ENCODE results near the gene RBMS3.

The RBMS3 gene

GRCh38 chr3:29952431-29952830 lies 671.6 kb downstream of the RBMS3 start:
- no peak overlapping the region for H3K27ac ChIP-seq (ENCODE audit: low read depth, low read length)
- H3K4me3 ChIP-seq (ENCODE audit: low read depth in 1 of 2, low read length in 2 of 2) = no peak overlapping the region
- no peaks in the 10 kb centered on the region for H3K9me3 ChIP-seq (ENCODE audit: low read length)
- no peaks in the 10 kb centered on the region for H3K27me3 ChIP-seq (ENCODE audit: control insufficient read depth in 1 of 2, insufficient read depth in 2 of 2, low read length in 2 of 2)
- no peak overlapping the region for H3K9ac ChIP-seq (ENCODE audit: low read length)
- H3K4me1 ChIP-seq (ENCODE audit: insufficient read depth, low read length) = no peaks in the 10 kb centered on the region
- no peaks in the 10 kb centered on the region for H3K36me3 ChIP-seq (ENCODE audit: insufficient read depth, low read length)

GRCh38 chr3:29955413-29955812 lies 674.5 kb downstream of the RBMS3 start:
- Histone ChIP-seq H3K9me3 (ENCODE audit: low read length) (no peaks in the 10 kb centered on the region), H3K27ac (ENCODE audit: low read depth, low read length) (no peak overlapping the region), H3K4me3 (ENCODE audit: low read depth in 1 of 2, low read length in 2 of 2) (no peak overlapping the region), H3K27me3 (ENCODE audit: control insufficient read depth in 1 of 2, insufficient read depth in 2 of 2, low read length in 2 of 2) (no peaks in the 10 kb centered on the region), H3K36me3 (ENCODE audit: insufficient read depth, low read length) (no peaks in the 10 kb centered on the region), H3K9ac (ENCODE audit: low read length) (no peak overlapping the region), H3K4me1 (ENCODE audit: insufficient read depth, low read length) (no peaks in the 10 kb centered on the region)

- Histone ChIP-seq H3K9me3 (ENCODE audit: low read length) (no peaks in the 10 kb centered on the region), H3K36me3 (ENCODE audit: insufficient read depth, low read length) (no peaks in the 10 kb centered on the region), H3K4me3 (ENCODE audit: low read depth in 1 of 2, low read length in 2 of 2) (no peak overlapping the region), H3K9ac (ENCODE audit: low read length) (no peak overlapping the region), H3K4me1 (ENCODE audit: insufficient read depth, low read length) (no peaks in the 10 kb centered on the region), H3K27ac (ENCODE audit: low read depth, low read length) (no peak overlapping the region), H3K27me3 (ENCODE audit: control insufficient read depth in 1 of 2, insufficient read depth in 2 of 2, low read length in 2 of 2) (no peaks in the 10 kb centered on the region)
Measured at GRCh38 chr3:29958816-29959215, 677.9 kb downstream of the RBMS3 start.

GRCh38 chr3:29971895-29972294 lies 691.0 kb downstream of the RBMS3 start:
- Histone ChIP-seq H3K36me3 (ENCODE audit: insufficient read depth, low read length) (no peaks in the 10 kb centered on the region), H3K4me1 (ENCODE audit: insufficient read depth, low read length) (no peaks in the 10 kb centered on the region), H3K9me3 (ENCODE audit: low read length) (no peaks in the 10 kb centered on the region), H3K27ac (ENCODE audit: low read depth, low read length) (no peak overlapping the region), H3K27me3 (ENCODE audit: control insufficient read depth in 1 of 2, insufficient read depth in 2 of 2, low read length in 2 of 2) (no peaks in the 10 kb centered on the region), H3K4me3 (ENCODE audit: low read depth in 1 of 2, low read length in 2 of 2) (no peak overlapping the region), H3K9ac (ENCODE audit: low read length) (no peak overlapping the region)

- H3K27me3 ChIP-seq (ENCODE audit: control insufficient read depth in 1 of 2, insufficient read depth in 2 of 2, low read length in 2 of 2) = no peaks in the 10 kb centered on the region
- no peaks in the 10 kb centered on the region for H3K9me3 ChIP-seq (ENCODE audit: low read length)
- H3K9ac ChIP-seq (ENCODE audit: low read length) = no peak overlapping the region
- H3K4me3 ChIP-seq (ENCODE audit: low read depth in 1 of 2, low read length in 2 of 2) = no peak overlapping the region
- H3K4me1 ChIP-seq (ENCODE audit: insufficient read depth, low read length) = no peaks in the 10 kb centered on the region
- no peak overlapping the region for H3K27ac ChIP-seq (ENCODE audit: low read depth, low read length)
- no peaks in the 10 kb centered on the region for H3K36me3 ChIP-seq (ENCODE audit: insufficient read depth, low read length)
Measured at GRCh38 chr3:29972320-29972993, 691.6 kb downstream of the RBMS3 start.

- Histone ChIP-seq H3K9me3 (ENCODE audit: low read length) (no peaks in the 10 kb centered on the region), H3K27me3 (ENCODE audit: control insufficient read depth in 1 of 2, insufficient read depth in 2 of 2, low read length in 2 of 2) (no peaks in the 10 kb centered on the region), H3K27ac (ENCODE audit: low read depth, low read length) (no peak overlapping the region), H3K4me1 (ENCODE audit: insufficient read depth, low read length) (no peaks in the 10 kb centered on the region), H3K4me3 (ENCODE audit: low read depth in 1 of 2, low read length in 2 of 2) (no peak overlapping the region), H3K36me3 (ENCODE audit: insufficient read depth, low read length) (no peaks in the 10 kb centered on the region), H3K9ac (ENCODE audit: low read length) (no peak overlapping the region)
Measured at GRCh38 chr3:29973763-29974162, 692.9 kb downstream of the RBMS3 start.

- Histone ChIP-seq H3K27ac (ENCODE audit: low read depth, low read length) (no peak overlapping the region), H3K36me3 (ENCODE audit: insufficient read depth, low read length) (no peaks in the 10 kb centered on the region), H3K9ac (ENCODE audit: low read length) (no peak overlapping the region), H3K4me1 (ENCODE audit: insufficient read depth, low read length) (no peaks in the 10 kb centered on the region), H3K4me3 (ENCODE audit: low read depth in 1 of 2, low read length in 2 of 2) (no peak overlapping the region), H3K27me3 (ENCODE audit: control insufficient read depth in 1 of 2, insufficient read depth in 2 of 2, low read length in 2 of 2) (no peaks in the 10 kb centered on the region), H3K9me3 (ENCODE audit: low read length) (no peaks in the 10 kb centered on the region)
Measured at GRCh38 chr3:29976871-29977270, 696.0 kb downstream of the RBMS3 start.

- no peaks in the 10 kb centered on the region for H3K4me1 ChIP-seq (ENCODE audit: insufficient read depth, low read length)
- H3K36me3 ChIP-seq (ENCODE audit: insufficient read depth, low read length) = no peaks in the 10 kb centered on the region
- no peaks in the 10 kb centered on the region for H3K27me3 ChIP-seq (ENCODE audit: control insufficient read depth in 1 of 2, insufficient read depth in 2 of 2, low read length in 2 of 2)
- H3K27ac ChIP-seq (ENCODE audit: low read depth, low read length) = no peak overlapping the region
- no peak overlapping the region for H3K4me3 ChIP-seq (ENCODE audit: low read depth in 1 of 2, low read length in 2 of 2)
- H3K9ac ChIP-seq (ENCODE audit: low read length) = no peak overlapping the region
- H3K9me3 ChIP-seq (ENCODE audit: low read length) = no peaks in the 10 kb centered on the region
Measured at GRCh38 chr3:29977360-29977759, 696.5 kb downstream of the RBMS3 start.

GRCh38 chr3:29978036-29978435 lies 697.2 kb downstream of the RBMS3 start:
- Histone ChIP-seq H3K9me3 (ENCODE audit: low read length) (no peaks in the 10 kb centered on the region), H3K27me3 (ENCODE audit: control insufficient read depth in 1 of 2, insufficient read depth in 2 of 2, low read length in 2 of 2) (no peaks in the 10 kb centered on the region), H3K36me3 (ENCODE audit: insufficient read depth, low read length) (no peaks in the 10 kb centered on the region), H3K27ac (ENCODE audit: low read depth, low read length) (no peak overlapping the region), H3K4me3 (ENCODE audit: low read depth in 1 of 2, low read length in 2 of 2) (no peak overlapping the region), H3K4me1 (ENCODE audit: insufficient read depth, low read length) (no peaks in the 10 kb centered on the region), H3K9ac (ENCODE audit: low read length) (no peak overlapping the region)

- Histone ChIP-seq H3K4me3 (ENCODE audit: low read depth in 1 of 2, low read length in 2 of 2) (no peak overlapping the region), H3K27ac (ENCODE audit: low read depth, low read length) (no peak overlapping the region), H3K4me1 (ENCODE audit: insufficient read depth, low read length) (no peaks in the 10 kb centered on the region), H3K27me3 (ENCODE audit: control insufficient read depth in 1 of 2, insufficient read depth in 2 of 2, low read length in 2 of 2) (no peaks in the 10 kb centered on the region), H3K36me3 (ENCODE audit: insufficient read depth, low read length) (peaks cover 6% of the 10 kb centered on the region), H3K9ac (ENCODE audit: low read length) (no peak overlapping the region), H3K9me3 (ENCODE audit: low read length) (no peaks in the 10 kb centered on the region)
Measured at GRCh38 chr3:29991198-29991597, 710.3 kb downstream of the RBMS3 start.

GRCh38 chr3:30002797-30003196 lies 721.9 kb downstream of the RBMS3 start:
- Histone ChIP-seq H3K27ac (ENCODE audit: low read depth, low read length) (no peak overlapping the region), H3K9ac (ENCODE audit: low read length) (no peak overlapping the region), H3K27me3 (ENCODE audit: control insufficient read depth in 1 of 2, insufficient read depth in 2 of 2, low read length in 2 of 2) (no peaks in the 10 kb centered on the region), H3K4me3 (ENCODE audit: low read depth in 1 of 2, low read length in 2 of 2) (no peak overlapping the region), H3K36me3 (ENCODE audit: insufficient read depth, low read length) (no peaks in the 10 kb centered on the region), H3K9me3 (ENCODE audit: low read length) (no peaks in the 10 kb centered on the region), H3K4me1 (ENCODE audit: insufficient read depth, low read length) (no peaks in the 10 kb centered on the region)

GRCh38 chr3:30003741-30004140 lies 722.9 kb downstream of the RBMS3 start:
- Histone ChIP-seq H3K9me3 (ENCODE audit: low read length) (no peaks in the 10 kb centered on the region), H3K27me3 (ENCODE audit: control insufficient read depth in 1 of 2, insufficient read depth in 2 of 2, low read length in 2 of 2) (no peaks in the 10 kb centered on the region), H3K36me3 (ENCODE audit: insufficient read depth, low read length) (no peaks in the 10 kb centered on the region), H3K27ac (ENCODE audit: low read depth, low read length) (no peak overlapping the region), H3K4me3 (ENCODE audit: low read depth in 1 of 2, low read length in 2 of 2) (no peak overlapping the region), H3K9ac (ENCODE audit: low read length) (no peak overlapping the region), H3K4me1 (ENCODE audit: insufficient read depth, low read length) (no peaks in the 10 kb centered on the region)

Measured in muscle layer of colon (tissue), 2 donors.